RWPE2 (cell line): ENCODE data around the gene FAM114A2.
"Not testable (repeated sequence)": the region's sequence is repeated elsewhere in the genome, so short reads cannot be mapped to it uniquely, and the experiment has no call there.

ENCODE experiments used
- ATAC-seq: fragments of 200-7000 bp; cut with Tn5 transposase; 3 replicates; pipeline ENCODE4 v1.9.1; 2021; ENCODE audit warnings: low read depth
- DNase-seq: peaks from one replicate; pipeline ENCODE4 v3.0.0-alpha.2; 2020; ENCODE audit warnings: low spot score
- H3K27ac ChIP-seq: fragments of 450-650 bp; 2 replicates; pipeline ENCODE4 v1.5.1; 2017; ENCODE audit warnings: mild to moderate bottlenecking; ENCODE audit not compliant: poor library complexity, severe bottlenecking
- H3K27me3 ChIP-seq: fragments of 250-450 bp; sonication (Bioruptor Pico); 2 replicates; pipeline ENCODE4 v1.5.1; 2021; ENCODE audit warnings: mild to moderate bottlenecking, moderate library complexity; ENCODE audit not compliant: insufficient read depth, poor library complexity, severe bottlenecking
- H3K36me3 ChIP-seq: fragments of 250-450 bp; sonication (Bioruptor Pico); 2 replicates; pipeline ENCODE4 v1.5.1; 2020; ENCODE audit warnings: low read depth, mild to moderate bottlenecking, moderate library complexity
- H3K4me1 ChIP-seq: fragments of 250-450 bp; sonication (Bioruptor Pico); 2 replicates; pipeline ENCODE4 v1.5.1; 2021; ENCODE audit warnings: mild to moderate bottlenecking, moderate library complexity; ENCODE audit not compliant: insufficient read depth, poor library complexity, severe bottlenecking
- H3K4me3 ChIP-seq: fragments of 250-450 bp; sonication (Bioruptor Pico); 2 replicates; pipeline ENCODE4 v1.5.1; 2021; ENCODE audit warnings: mild to moderate bottlenecking, moderate library complexity; ENCODE audit not compliant: severe bottlenecking
- H3K9me3 ChIP-seq: fragments of 250-450 bp; sonication (Bioruptor Pico); 2 replicates; pipeline ENCODE4 v1.5.1; 2021; ENCODE audit warnings: mild to moderate bottlenecking, moderate library complexity; ENCODE audit not compliant: severe bottlenecking
- TF ChIP-seq, protein P1 (sequence below): fragments of 450-650 bp; IDR thresholded peaks from one replicate; pipeline ENCODE4 v1.5.1; 2017; ENCODE audit warnings: mild to moderate bottlenecking, moderate library complexity; ENCODE audit not compliant: poor library complexity, severe bottlenecking

Gene FAM114A2

DNA sequence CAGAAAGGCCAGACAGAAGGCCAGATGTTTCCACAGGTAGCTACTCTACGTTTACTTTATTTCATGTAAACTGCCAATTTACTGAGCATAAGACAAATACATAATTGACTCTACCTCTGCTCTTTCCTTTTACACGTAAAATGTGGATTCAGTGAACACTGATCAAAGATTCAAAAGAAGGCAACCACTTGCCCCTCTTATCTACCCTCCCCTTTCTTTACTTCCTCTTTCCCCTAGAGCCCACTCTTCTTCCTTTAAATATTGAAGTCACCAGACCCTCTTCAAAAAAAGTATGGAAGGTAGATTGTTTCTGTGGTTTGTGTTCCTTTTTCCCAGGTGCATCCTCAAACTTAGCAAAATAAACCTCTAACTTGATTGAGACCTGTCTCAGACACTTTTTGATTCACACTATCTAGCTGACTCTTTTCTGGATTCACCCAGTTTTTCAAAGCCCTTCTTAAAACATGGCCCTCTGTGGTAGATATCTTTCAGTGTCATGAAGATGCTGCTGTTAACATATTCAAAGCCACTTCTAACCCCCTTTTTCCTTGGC, 6.7 kb downstream of the FAM114A2 start:
- H3K4me3 ChIP-seq: no peak overlapping the region
- H3K27me3 ChIP-seq: no peaks in the 10 kb centered on the region
- TF ChIP-seq, protein P1, sequence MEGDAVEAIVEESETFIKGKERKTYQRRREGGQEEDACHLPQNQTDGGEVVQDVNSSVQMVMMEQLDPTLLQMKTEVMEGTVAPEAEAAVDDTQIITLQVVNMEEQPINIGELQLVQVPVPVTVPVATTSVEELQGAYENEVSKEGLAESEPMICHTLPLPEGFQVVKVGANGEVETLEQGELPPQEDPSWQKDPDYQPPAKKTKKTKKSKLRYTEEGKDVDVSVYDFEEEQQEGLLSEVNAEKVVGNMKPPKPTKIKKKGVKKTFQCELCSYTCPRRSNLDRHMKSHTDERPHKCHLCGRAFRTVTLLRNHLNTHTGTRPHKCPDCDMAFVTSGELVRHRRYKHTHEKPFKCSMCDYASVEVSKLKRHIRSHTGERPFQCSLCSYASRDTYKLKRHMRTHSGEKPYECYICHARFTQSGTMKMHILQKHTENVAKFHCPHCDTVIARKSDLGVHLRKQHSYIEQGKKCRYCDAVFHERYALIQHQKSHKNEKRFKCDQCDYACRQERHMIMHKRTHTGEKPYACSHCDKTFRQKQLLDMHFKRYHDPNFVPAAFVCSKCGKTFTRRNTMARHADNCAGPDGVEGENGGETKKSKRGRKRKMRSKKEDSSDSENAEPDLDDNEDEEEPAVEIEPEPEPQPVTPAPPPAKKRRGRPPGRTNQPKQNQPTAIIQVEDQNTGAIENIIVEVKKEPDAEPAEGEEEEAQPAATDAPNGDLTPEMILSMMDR: no peak
- peaks cover 51% of the 10 kb centered on the region for H3K36me3 ChIP-seq
- no peaks in the 10 kb centered on the region for H3K4me1 ChIP-seq
- no peak overlapping the region for H3K27ac ChIP-seq
- ATAC-seq (no peak), DNase-seq (no peak)
- H3K9me3 ChIP-seq: no peaks in the 10 kb centered on the region

GRCh38 chr5:154025951-154026350, 12.8 kb downstream of the FAM114A2 start:
- Histone ChIP-seq H3K4me3 (no peak overlapping the region), H3K27me3 (no peaks in the 10 kb centered on the region), H3K4me1 (no peaks in the 10 kb centered on the region), H3K9me3 (no peaks in the 10 kb centered on the region), H3K27ac (no peak overlapping the region), H3K36me3 (peaks cover 57% of the 10 kb centered on the region)
- no peak for ATAC-seq
- no peak for DNase-seq
- TF ChIP-seq, protein P1: no peak

DNA sequence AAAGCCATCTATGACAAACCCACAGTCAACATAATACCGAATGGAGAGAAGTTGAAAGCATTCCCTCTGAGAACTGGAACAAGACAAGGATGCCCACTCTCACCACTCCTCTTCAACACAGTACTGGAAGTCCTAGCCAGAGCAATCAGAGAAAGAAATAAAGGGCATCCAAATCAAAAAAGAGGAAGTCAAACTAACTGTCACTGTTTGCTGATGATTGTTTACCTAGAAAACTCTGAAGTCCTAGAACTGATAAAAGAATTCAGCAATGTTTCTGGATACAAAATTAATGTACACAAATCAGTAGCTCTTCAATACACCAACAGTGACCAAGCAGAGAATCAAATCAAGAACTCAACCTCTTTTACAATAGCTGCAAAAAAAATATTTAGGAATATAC, 19.8 kb downstream of the FAM114A2 start:
- not testable (repeated sequence) for H3K9me3 ChIP-seq, H3K27ac ChIP-seq, DNase-seq, ATAC-seq, H3K36me3 ChIP-seq, H3K4me3 ChIP-seq, H3K4me1 ChIP-seq, H3K27me3 ChIP-seq

DNA sequence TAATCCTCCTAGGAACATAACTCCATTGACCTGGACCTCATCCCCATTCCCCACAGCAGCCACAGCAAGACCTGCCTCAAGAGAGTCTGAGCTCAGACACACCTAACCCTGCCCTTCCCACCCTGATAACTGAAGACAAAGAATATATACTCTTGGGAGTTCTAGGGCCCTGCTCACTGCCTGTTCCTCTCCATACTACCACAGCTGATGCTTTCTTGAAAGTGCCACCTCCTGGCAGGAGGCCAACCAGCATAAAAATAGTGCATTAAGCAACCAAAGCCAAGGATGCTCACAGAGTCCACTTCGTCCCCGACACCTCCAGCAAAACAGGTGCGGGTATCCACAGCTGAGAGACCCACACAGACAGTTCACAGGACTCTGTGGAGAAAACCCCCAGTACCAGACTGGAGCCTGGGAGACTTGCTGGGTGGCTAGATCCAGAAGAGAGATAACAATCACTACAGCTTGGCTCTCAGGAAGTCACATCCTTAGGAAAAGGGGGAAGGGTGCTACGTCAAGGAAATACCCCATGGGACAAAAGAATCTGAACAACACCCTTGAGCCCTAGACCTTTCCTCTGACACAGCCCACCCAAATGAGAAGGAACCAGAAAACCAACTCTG, 23.5 kb downstream of the FAM114A2 start:
- ATAC-seq (no peak), DNase-seq (no peak)
- H3K27me3 ChIP-seq: no peaks in the 10 kb centered on the region
- no peak overlapping the region for H3K4me3 ChIP-seq
- H3K4me1 ChIP-seq: no peaks in the 10 kb centered on the region
- H3K27ac ChIP-seq: no peak overlapping the region
- no peaks in the 10 kb centered on the region for H3K9me3 ChIP-seq
- peaks cover 6% of the 10 kb centered on the region; the same call in 1 of the 2 replicates for H3K36me3 ChIP-seq
- TF ChIP-seq, protein P1: no peak

DNA sequence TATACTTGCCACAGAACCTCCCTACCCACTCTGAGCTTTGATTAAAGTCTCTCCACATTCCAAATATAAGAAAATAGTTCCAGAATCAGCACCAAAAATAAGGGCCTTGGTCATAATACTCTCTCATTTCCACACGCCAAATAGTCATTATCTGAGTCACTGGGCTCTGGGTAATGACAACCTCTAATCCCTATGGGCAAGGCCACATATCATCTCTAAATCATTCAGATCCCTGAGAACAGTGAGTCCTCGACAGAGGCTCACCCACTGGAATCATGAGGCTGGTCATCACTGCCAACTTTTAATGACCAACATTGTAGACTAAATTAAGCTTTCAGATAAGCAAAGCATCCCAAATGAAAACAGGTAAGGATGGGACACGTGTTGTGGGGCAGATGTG, 28.1 kb downstream of the FAM114A2 start:
- no peak overlapping the region for H3K27ac ChIP-seq
- peaks cover 8% of the 10 kb centered on the region; the same call in 1 of the 2 replicates for H3K36me3 ChIP-seq
- TF ChIP-seq, protein P1: no peak
- no peaks in the 10 kb centered on the region for H3K4me1 ChIP-seq
- DNase-seq (no peak), ATAC-seq (no peak; the same call in 2 of the 3 replicates)
- no peaks in the 10 kb centered on the region for H3K27me3 ChIP-seq
- H3K4me3 ChIP-seq: no peak overlapping the region
- no peaks in the 10 kb centered on the region for H3K9me3 ChIP-seq
